ENCODE data around the gene NGF. TPM values are rescaled to one million over a fixed set of nuclear protein-coding genes. Genes with fewer than 3 reads are reported as not detected.

The NGF gene
- total and polyA plus RNA-seq, 2 donors (not counting 1 experiment from before 2014, with no cell fraction given): not detected

DNA sequence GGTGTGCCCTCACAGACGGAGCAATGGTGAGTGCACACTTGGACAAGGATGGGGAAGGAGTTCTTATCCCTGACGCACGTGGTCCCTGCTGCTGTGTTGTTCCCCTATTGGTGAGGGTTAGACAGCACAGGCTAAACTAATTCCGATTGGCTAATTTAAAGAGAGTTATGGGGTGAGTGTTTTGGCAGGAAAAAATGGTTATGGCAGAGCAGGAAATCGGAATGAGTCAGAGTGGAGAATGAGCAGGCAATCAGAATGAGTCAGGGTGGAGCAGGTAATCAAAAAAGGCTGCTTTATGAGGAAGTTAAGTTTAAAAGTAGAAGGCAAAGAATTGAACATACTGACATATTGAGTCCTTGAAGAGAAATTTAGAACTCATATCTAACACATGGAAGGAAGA is 100.5 kb downstream of the NGF start:
- H2AFZ ChIP-seq (ENCODE audit: insufficient read depth, low read depth, low read length, poor library complexity, severe bottlenecking): no peak overlapping the region
- Mint-ChIP-seq H3K9me3 (ENCODE audit: insufficient read depth) (no peaks in the 10 kb centered on the region), H3K4me1 (no peaks in the 10 kb centered on the region), H3K4me3 (no peak overlapping the region), H3K27me3 (peaks cover 7% of the 10 kb centered on the region), H3K27ac (no peak overlapping the region)
- ChIA-PET POLR2A (no interaction called here), CTCF (no interaction called here)
- H3K27me3 ChIP-seq (replicated peaks in 1 of 4; ENCODE audit: control extremely low read depth in 1 of 4, control insufficient read depth in 3 of 4, insufficient read depth in 4 of 4, low read length in 3 of 4): peaks cover 0 to 2% (median 0%) of the 10 kb centered on the region in 4 experiments
- H4K20me1 ChIP-seq (ENCODE audit: control insufficient read depth, insufficient read depth, low read length, poor library complexity, severe bottlenecking): no peaks in the 10 kb centered on the region
- ATAC-seq (ENCODE audit: low read depth) (no peak), DNase-seq (no peak)
- no peaks in the 10 kb centered on the region for H3K4me1 ChIP-seq (ENCODE audit: control insufficient read depth in 2 of 2, insufficient read depth in 2 of 2, low read length in 2 of 2)
- no peak for TF ChIP-seq CTCF (IDR thresholded peaks at IDR 0.05)
- TF ChIP-seq EZH2 (IDR thresholded peaks at IDR 0.05; ENCODE audit: borderline replicate concordance, insufficient read depth, low read depth, low read length, poor library complexity, severe bottlenecking): no peak
- intact Hi-C loops (cut with micrococcal nuclease): no loop called here
- no peak overlapping the region for H3K4me2 ChIP-seq (replicated peaks; ENCODE audit: low read depth, low read length, poor library complexity, severe bottlenecking)
- no peak overlapping the region for H3K4me3 ChIP-seq (ENCODE audit: control extremely low read depth in 1 of 5, extremely low read depth in 1 of 5, insufficient read depth in 1 of 5, low read depth in 2 of 5, low read length in 4 of 5)
- H3K36me3 ChIP-seq (replicated peaks in 1 of 2; ENCODE audit: control extremely low read depth in 1 of 2, control insufficient read depth in 1 of 2, extremely low read depth in 1 of 2, insufficient read depth in 2 of 2, low read length in 1 of 2): no peaks in the 10 kb centered on the region
- no peak overlapping the region for H3K27ac ChIP-seq (ENCODE audit: low read length in 2 of 2)
- peaks cover 0 to 2% (median 0%) of the 10 kb centered on the region in 3 donors for H3K9me3 ChIP-seq (ENCODE audit: control extremely low read depth in 1 of 3, control insufficient read depth in 2 of 3, insufficient read depth in 1 of 3, low read length in 2 of 3)
- 88% methylated on average over 5 of the region's 5 CpGs for WGBS (ENCODE audit: insufficient coverage)
- no peaks in the 10 kb centered on the region for H3K79me2 ChIP-seq (ENCODE audit: control insufficient read depth, insufficient read depth, low read length)
- no peak overlapping the region for H3K9ac ChIP-seq (ENCODE audit: low read length)

DNA sequence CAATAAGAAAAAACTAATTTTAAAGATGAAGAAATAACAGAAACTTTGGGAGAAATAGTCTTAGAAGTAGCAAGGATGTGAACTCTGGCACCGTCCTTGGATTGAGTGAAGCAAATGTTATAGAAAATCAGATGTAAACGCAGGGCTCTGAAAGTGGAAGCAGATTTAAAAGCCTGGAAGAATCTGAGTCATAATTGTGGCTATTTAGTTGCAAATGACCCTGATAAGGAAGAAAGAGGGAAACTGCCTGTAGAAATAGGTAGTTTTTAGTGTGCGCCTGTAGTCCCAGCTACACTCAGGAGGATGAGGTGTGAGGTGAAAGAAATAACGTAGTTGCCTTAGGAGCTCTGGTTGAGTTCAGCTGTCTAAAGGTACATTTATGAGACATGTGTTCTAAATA is 101.0 kb downstream of the NGF start:
- CTCF ChIA-PET: no interaction called here
- TF ChIP-seq CTCF (IDR thresholded peaks at IDR 0.05) (no peak), EZH2 (IDR thresholded peaks at IDR 0.05; ENCODE audit: borderline replicate concordance, insufficient read depth, low read depth, low read length, poor library complexity, severe bottlenecking) (no peak)

More for the DNA sequence above, 101.0 kb downstream of the NGF start:
- Histone ChIP-seq H3K27ac (ENCODE audit: low read length in 2 of 2) (no peak overlapping the region), H3K4me3 (ENCODE audit: control extremely low read depth in 1 of 5, extremely low read depth in 1 of 5, insufficient read depth in 1 of 5, low read depth in 2 of 5, low read length in 4 of 5) (no peak overlapping the region), H3K9ac (ENCODE audit: low read length) (no peak overlapping the region), H3K4me2 (replicated peaks; ENCODE audit: low read depth, low read length, poor library complexity, severe bottlenecking) (no peak overlapping the region), H3K4me1 (ENCODE audit: control insufficient read depth in 2 of 2, insufficient read depth in 2 of 2, low read length in 2 of 2) (no peaks in the 10 kb centered on the region), H3K36me3 (replicated peaks in 1 of 2; ENCODE audit: control extremely low read depth in 1 of 2, control insufficient read depth in 1 of 2, extremely low read depth in 1 of 2, insufficient read depth in 2 of 2, low read length in 1 of 2) (no peaks in the 10 kb centered on the region), H2AFZ (ENCODE audit: insufficient read depth, low read depth, low read length, poor library complexity, severe bottlenecking) (no peak overlapping the region), H3K9me3 (ENCODE audit: control extremely low read depth in 1 of 3, control insufficient read depth in 2 of 3, insufficient read depth in 1 of 3, low read length in 2 of 3) (peaks cover 0 to 2% (median 0%) of the 10 kb centered on the region in 3 donors), H3K27me3 (replicated peaks in 1 of 4; ENCODE audit: control extremely low read depth in 1 of 4, control insufficient read depth in 3 of 4, insufficient read depth in 4 of 4, low read length in 3 of 4) (peaks cover 0 to 2% (median 0%) of the 10 kb centered on the region in 4 experiments), H3K79me2 (ENCODE audit: control insufficient read depth, insufficient read depth, low read length) (no peaks in the 10 kb centered on the region), H4K20me1 (ENCODE audit: control insufficient read depth, insufficient read depth, low read length, poor library complexity, severe bottlenecking) (no peaks in the 10 kb centered on the region)
- WGBS (ENCODE audit: insufficient coverage): 96% methylated on average over 4 of the region's 4 CpGs
- POLR2A ChIA-PET: no interaction called here
- H3K9me3 Mint-ChIP-seq (ENCODE audit: insufficient read depth): no peaks in the 10 kb centered on the region
- intact Hi-C loops (cut with micrococcal nuclease): no loop called here
- no peaks in the 10 kb centered on the region for H3K4me1 Mint-ChIP-seq
- peaks cover 7% of the 10 kb centered on the region for H3K27me3 Mint-ChIP-seq
- DNase-seq: no peak
- H3K27ac Mint-ChIP-seq: no peak overlapping the region
- ATAC-seq (ENCODE audit: low read depth): no peak
- no peak overlapping the region for H3K4me3 Mint-ChIP-seq

Other genes with a start within 250 kb of the NGF start
- gene TSPAN2, start 248.7 kb downstream of the NGF start, total RNA-seq: 0.17 and 0.34 TPM in 2 replicates
- 0.09 and 0.24 TPM in 2 replicates for gene TSPAN2, start 248.7 kb downstream of the NGF start, polyA plus RNA-seq